K562 (cell line): ENCODE results near the gene AKAP13. TPM values are rescaled to one million over a fixed set of nuclear protein-coding genes. Genes with fewer than 3 reads are reported as not detected.
A peak's percentile ranks its signal among the peaks of the same experiment; 100 is the strongest.

Source experiments
- ATAC-seq: fragments of 200-7000 bp; cut with Tn5 transposase; 3 replicates; pipeline ENCODE4 v1.9.1; 2020; ENCODE audit warnings: moderate library complexity
- BruUV-seq: library from RNA; stranded (reverse); fragments of 400-500 nt; replicated peaks from 2 replicates; lab custom pipeline; 2021; lab: Mats Ljungman, UMichigan
- CTCF ChIA-PET: fragments of 300-600 bp; formaldehyde crosslinking; extraction: SDS; loops from one replicate; lab custom pipeline; 2021; ENCODE audit warnings: low intra/inter-chr PET ratio; lab: Yijun Ruan, JAX
- POLR2A ChIA-PET: fragments of 300-600, 350-650 bp; sonication (Branson Sonifier 250); formaldehyde crosslinking; extraction: SDS; loops from one replicate; lab custom pipeline; 2021; ENCODE audit warnings: antibody characterized with exemption, inconsistent platforms; lab: Yijun Ruan, JAX
- DNase-seq, 4 experiments: peaks; one replicate each; pipeline versions ENCODE4 v3.0.0 to v3.0.0-alpha.2; 2011 to 2018; ENCODE audit warnings: low spot score in 3 of 4, mixed read lengths in 3 of 4; ENCODE audit errors: extremely low read depth in 1 of 4
- FAIRE-seq: peaks from 2 replicates; lab custom pipeline; 2011; peaks lifted over from hg19 to GRCh38; lab: Jason Lieb, UNC
- H2AFZ ChIP-seq: 2 replicates; pipeline ENCODE4 v1.6.0; 2011; ENCODE audit warnings: low read depth, low read length, control low read depth, inconsistent platforms
- H3K27ac ChIP-seq: fragments of 200-600 bp; 3 replicates; pipeline ENCODE4 v1.8.0; 2011; ENCODE audit warnings: low read depth, mild to moderate bottlenecking, control low read depth, inconsistent platforms, low read length, moderate library complexity, mixed read lengths; ENCODE audit errors: extremely low read depth
- H3K27me3 ChIP-seq, 2 experiments: fragments of 300-600 bp in 1 of 2; 2 replicates in 1 of 2; 3 replicates in 1 of 2; pipeline versions ENCODE4 v1.6.0 to v1.8.0; 2011; ENCODE audit warnings: inconsistent platforms in 2 of 2, low read length in 2 of 2, mild to moderate bottlenecking in 1 of 2, mixed read lengths in 1 of 2, moderate library complexity in 1 of 2; ENCODE audit not compliant: control insufficient read depth in 2 of 2, insufficient read depth in 2 of 2
- H3K36me3 ChIP-seq: fragments of 300-600 bp; 3 replicates; pipeline ENCODE4 v1.8.0; 2011; ENCODE audit warnings: mild to moderate bottlenecking, low read length, inconsistent platforms; ENCODE audit not compliant: control insufficient read depth, insufficient read depth
- H3K4me1 ChIP-seq, 2 experiments: fragments of 200-600 bp in 1 of 2; replicated peaks in 1 of 2; 2 replicates in 1 of 2; 3 replicates in 1 of 2; pipeline versions ENCODE4 v1.5.1 to v1.8.0; 2011; ENCODE audit warnings: inconsistent platforms in 2 of 2, low read length in 2 of 2, mild to moderate bottlenecking in 1 of 2, mixed read lengths in 1 of 2, moderate library complexity in 1 of 2; ENCODE audit not compliant: control insufficient read depth in 2 of 2, insufficient read depth in 2 of 2
- H3K4me2 ChIP-seq: 2 replicates; pipeline ENCODE4 v1.6.1; 2011; ENCODE audit warnings: low read length, control low read depth, inconsistent platforms, mixed read lengths; ENCODE audit not compliant: insufficient read depth
- H3K4me3 ChIP-seq: fragments of 200-600 bp; sonication (generic), shearing (Covaris generic); 2 replicates; pipeline ENCODE4 v1.5.1; 2016; ENCODE audit warnings: control low read depth, inconsistent platforms
- H3K79me2 ChIP-seq: fragments of 200-600 bp; 3 replicates; pipeline ENCODE4 v1.8.0; 2011; ENCODE audit warnings: low read length, inconsistent platforms; ENCODE audit not compliant: control insufficient read depth, insufficient read depth
- H3K9ac ChIP-seq, 2 experiments: 2 replicates each; pipeline versions ENCODE4 v1.6.0 to v1.6.1; 2011; ENCODE audit warnings: low read depth in 2 of 2, low read length in 2 of 2, control low read depth in 1 of 2, inconsistent platforms in 1 of 2, mild to moderate bottlenecking in 1 of 2, mixed read lengths in 1 of 2; ENCODE audit not compliant: insufficient read depth in 1 of 2
- H3K9me1 ChIP-seq: one replicate; pipeline ENCODE4 v1.6.0; 2011; ENCODE audit warnings: inconsistent platforms, mild to moderate bottlenecking, low read length, moderate library complexity; ENCODE audit not compliant: control insufficient read depth, insufficient read depth
- H3K9me3 ChIP-seq: replicated peaks from 2 replicates; pipeline ENCODE4 v1.5.1; 2011; ENCODE audit warnings: low read depth, low read length, inconsistent platforms; ENCODE audit not compliant: control insufficient read depth, insufficient read depth
- H4K20me1 ChIP-seq: replicated peaks from 2 replicates; pipeline ENCODE4 v1.6.1; 2011; ENCODE audit warnings: low read length, inconsistent platforms, mixed read lengths; ENCODE audit not compliant: control insufficient read depth, insufficient read depth
- FUS ChIP-seq: fragments of 200-400 bp; formaldehyde crosslinking; optimal IDR thresholded peaks from 2 replicates; pipeline ENCODE3; 2017; ENCODE audit warnings: low read depth, low read length
- HNRNPH1 ChIP-seq: fragments of 200-400 bp; formaldehyde crosslinking; optimal IDR thresholded peaks from 2 replicates; pipeline ENCODE3; 2017; ENCODE audit warnings: low read depth, mild to moderate bottlenecking, low read length, moderate library complexity
- KAT2B ChIP-seq: IDR thresholded peaks from one replicate; pipeline ENCODE4 v1.6.1; 2012; ENCODE audit warnings: low read depth, mild to moderate bottlenecking, control low read depth, inconsistent platforms, low read length, moderate library complexity
- MXD1 ChIP-seq: fragments of 250-450 bp; sonication (Bioruptor Pico); IDR thresholded peaks from 2 replicates; pipeline ENCODE4 v1.8.0; 2021; ENCODE audit warnings: borderline replicate concordance, mild to moderate bottlenecking, moderate library complexity; ENCODE audit not compliant: poor library complexity, severe bottlenecking
- SMARCA4 ChIP-seq: fragments of 450-650 bp; IDR thresholded peaks from 2 replicates; pipeline ENCODE4 v1.6.1; 2016
- SPI1 ChIP-seq: IDR thresholded peaks from 2 replicates; pipeline ENCODE4 v1.6.1; 2011; ENCODE audit warnings: low read depth, low read length, control low read depth, borderline replicate concordance
- ZHX1 ChIP-seq: fragments of 150-350 bp; conservative IDR thresholded peaks from 2 replicates; pipeline ENCODE4 v1.6.1; 2014; ENCODE audit warnings: low read length
- ZNF121 ChIP-seq: sonication (generic); formaldehyde crosslinking; conservative IDR thresholded peaks from 2 replicates; pipeline ENCODE4 v1.8.0; 2022; ENCODE audit warnings: missing genetic modification reagents
- ZNF764 ChIP-seq: fragments of 250-450 bp; sonication (Bioruptor Pico); IDR thresholded peaks from 2 replicates; pipeline ENCODE4 v1.4.0; 2020; ENCODE audit warnings: low read depth, mild to moderate bottlenecking, moderate library complexity
- WGBS: fragments of 100-300 bp; shearing (Covaris generic); methylation state at CpG from one replicate; pipeline ENCODE4 v1.1.6; 2016; ENCODE audit warnings: low coverage, mixed read lengths; ENCODE audit not compliant: insufficient coverage; ENCODE audit errors: missing lambda C conversion rate; 5-methylcytosine and 5-hydroxymethylcytosine counted together
- in situ Hi-C: fragments of 300-500 bp; cut with MboI; formaldehyde crosslinking; loops from 4 replicates; pipeline ENCODE4 v1.15.0; 2018; ENCODE audit warnings: inconsistent platforms, mixed read lengths
- intact Hi-C: fragments of 100-400 bp; cut with micrococcal nuclease; formaldehyde crosslinking; loops from 2 replicates; pipeline ENCODE4 v1.14.2; 2022
- polyA plus RNA-seq, 8 experiments: library from polyadenylated mRNA; depleted of rRNA in 4 of 8; stranded (reverse) in 5 of 8; unstranded in 3 of 8; fragments of >200 nt; fragmentation: Nextera tagmentation in 2 of 8; fragmentation: Illumina TruSeq in 1 of 8; extraction: Ambion mirVana in 2 of 8; extraction: Trizol in 1 of 8; gene quantifications; 2 replicates each; pipeline versions ENCODE4 v1.2.1 to v1.2.3, GENCODE V29; 2011 to 2014; ENCODE audit warnings: inconsistent platforms in 1 of 8, missing spikeins in 1 of 8
- total RNA-seq, 7 experiments: library from RNA; depleted of rRNA in 6 of 7; stranded (reverse); fragments of >200 nt in 6 of 7; fragmentation: Illumina TruSeq in 2 of 7; extraction: Trizol in 2 of 7; gene quantifications; 2 replicates each; pipeline versions ENCODE4 v1.2.1 to v1.2.3, GENCODE V29; 2011 to 2021; ENCODE audit warnings: low replicate concordance in 1 of 7

Gene AKAP13
- total and polyA plus RNA-seq, 9 of the 15 experiments (the other 6 are each of a cell fraction or from before 2014, with no cell fraction given), result 0.03 to 1.7 (median 0.42) TPM

GRCh38 chr15:85578941-85579701 lies 198.7 kb downstream of the AKAP13 start:
- POLR2A ChIA-PET, result no interaction called here
- FAIRE-seq (no peak), DNase-seq (no peak), ATAC-seq (no peak)
- H3K4me2 ChIP-seq, result no peak overlapping the region
- H3K9ac ChIP-seq, result no peak overlapping the region
- no peaks in the 10 kb centered on the region for H3K36me3 ChIP-seq
- intact Hi-C loops, result no loop called here
- 0% methylated on average over 9 of the region's 9 CpGs for WGBS
- CTCF ChIA-PET, result interaction anchor here (0.6 kb wide), 1 partner anchor 279 kb away, joined by 4 read pairs; no protein-coding TSS in a partner anchor
- H3K9me3 ChIP-seq, result no peaks in the 10 kb centered on the region
- H3K4me3 ChIP-seq, result no peak overlapping the region
- H3K27me3 ChIP-seq, result no peaks in the 10 kb centered on the region
- H3K27ac ChIP-seq, result no peak overlapping the region
- no peaks in the 10 kb centered on the region for H4K20me1 ChIP-seq
- H3K79me2 ChIP-seq, result no peaks in the 10 kb centered on the region
- H2AFZ ChIP-seq, result no peak overlapping the region
- in situ Hi-C loops, result no loop called here
- no TSS peak for BruUV-seq
- TF ChIP-seq SPI1, result peak; percentile 69; the same call in 1 of the 2 replicates
- TF ChIP-seq ZNF764 (CRISPR knock-in tag), result no peak
- no peak for TF ChIP-seq FUS
- no peak for TF ChIP-seq KAT2B
- TF ChIP-seq MXD1 (CRISPR knock-in tag), result no peak
- no peak for TF ChIP-seq ZHX1
- TF ChIP-seq HNRNPH1, result no peak
- no peak for TF ChIP-seq SMARCA4
- no peak for TF ChIP-seq ZNF121 (CRISPR knock-in tag)
- TF ChIP-seq, all 486 proteins: peak for 1
- no peaks in the 10 kb centered on the region for H3K9me1 ChIP-seq
- H3K4me1 ChIP-seq, result no peaks in the 10 kb centered on the region
